H1 (cell line): ENCODE results near the gene MMAA. TPM values are rescaled to one million over a fixed set of nuclear protein-coding genes. Genes with fewer than 3 reads are reported as not detected.

Experiments used
- CTCF ChIA-PET: fragments of 300-600 bp; sonication (Branson Sonifier 250); formaldehyde crosslinking; loops from one replicate; lab custom pipeline; 2021; ENCODE audit not compliant: partially characterized antibody; lab: Charles Lee
- POLR2A ChIA-PET: fragments of 300-600 bp; sonication (Branson Sonifier 250); formaldehyde crosslinking; loops from one replicate; lab custom pipeline; 2021; ENCODE audit warnings: inconsistent platforms; ENCODE audit not compliant: partially characterized antibody; lab: Charles Lee
- DNase-seq, 2 experiments: peaks; one replicate each; pipeline versions ENCODE4 v3.0.0 to v3.0.0-alpha.2; 2010 to 2022; ENCODE audit warnings: low spot score in 2 of 2, low read depth in 1 of 2, mixed read lengths in 1 of 2
- FAIRE-seq: peaks from 2 replicates; lab custom pipeline; 2011; peaks lifted over from hg19 to GRCh38; lab: Jason Lieb, UNC
- H2AFZ ChIP-seq: 2 replicates; pipeline ENCODE4 v1.8.1; 2012; ENCODE audit warnings: low read length, inconsistent platforms
- H2AK5ac ChIP-seq: 2 replicates; pipeline ENCODE4 v1.6.1; 2013; ENCODE audit warnings: low read depth, low read length
- H2BK120ac ChIP-seq: replicated peaks from 2 replicates; pipeline ENCODE3; 2013; ENCODE audit warnings: low read depth, low read length, inconsistent platforms
- H2BK12ac ChIP-seq: 2 replicates; pipeline ENCODE4 v1.6.1; 2013; ENCODE audit warnings: low read depth, low read length
- H2BK15ac ChIP-seq: 2 replicates; pipeline ENCODE4 v1.6.1; 2013; ENCODE audit warnings: low read length
- H2BK20ac ChIP-seq: 2 replicates; pipeline ENCODE4 v1.6.1; 2013; ENCODE audit warnings: low read length
- H2BK5ac ChIP-seq: 2 replicates; pipeline ENCODE4 v1.6.1; 2013; ENCODE audit warnings: low read depth, low read length
- H3K14ac ChIP-seq: 2 replicates; pipeline ENCODE4 v1.6.1; 2013; ENCODE audit warnings: inconsistent platforms; ENCODE audit not compliant: insufficient read length
- H3K18ac ChIP-seq: 2 replicates; pipeline ENCODE4 v1.6.1; 2013; ENCODE audit warnings: low read length; ENCODE audit errors: extremely low read depth
- H3K23ac ChIP-seq: 2 replicates; pipeline ENCODE4 v1.6.1; 2013; ENCODE audit warnings: inconsistent platforms; ENCODE audit not compliant: insufficient read length
- H3K23me2 ChIP-seq: 2 replicates; pipeline ENCODE4 v1.6.1; 2013; ENCODE audit warnings: low read depth, low read length
- H3K27ac ChIP-seq: 2 replicates; pipeline ENCODE4 v1.6.1; 2011; ENCODE audit warnings: low read depth, low read length, inconsistent platforms
- H3K27me3 ChIP-seq, 4 experiments: replicated peaks in 1 of 4; 1 replicate in 1 of 4; 2 replicates in 3 of 4; pipeline versions ENCODE4 v1.6.1 to v1.8.1; 2011 to 2013; ENCODE audit warnings: low read length in 3 of 4, mild to moderate bottlenecking in 3 of 4, inconsistent platforms in 2 of 4, mixed read lengths in 2 of 4, moderate library complexity in 1 of 4; ENCODE audit not compliant: control insufficient read depth in 3 of 4, insufficient read depth in 3 of 4; ENCODE audit errors: extremely low read depth in 1 of 4
- H3K36me3 ChIP-seq, 4 experiments: 2 replicates each; pipeline versions ENCODE4 v1.6.1 to v1.8.1; 2011 to 2013; ENCODE audit warnings: mild to moderate bottlenecking in 4 of 4, low read length in 3 of 4, moderate library complexity in 2 of 4, control low read depth in 1 of 4, inconsistent platforms in 1 of 4; ENCODE audit not compliant: insufficient read depth in 4 of 4, control insufficient read depth in 2 of 4
- H3K4ac ChIP-seq: replicated peaks from 2 replicates; pipeline ENCODE3; 2013; ENCODE audit warnings: low read length, low read depth, mixed read lengths, inconsistent platforms; ENCODE audit not compliant: insufficient read length
- H3K4me1 ChIP-seq, 4 experiments: replicated peaks in 1 of 4; 1 replicate in 1 of 4; 2 replicates in 3 of 4; pipeline versions ENCODE4 v1.6.1 to v1.8.1; 2011 to 2013; ENCODE audit warnings: low read length in 3 of 4, inconsistent platforms in 2 of 4, mixed read lengths in 1 of 4; ENCODE audit not compliant: insufficient read depth in 4 of 4, control insufficient read depth in 3 of 4
- H3K4me2 ChIP-seq, 2 experiments: 2 replicates each; pipeline versions ENCODE4 v1.6.1 to v1.8.1; 2011 to 2013; ENCODE audit warnings: low read depth in 2 of 2, low read length in 2 of 2, control low read depth in 1 of 2, inconsistent platforms in 1 of 2, mild to moderate bottlenecking in 1 of 2; ENCODE audit not compliant: insufficient read depth in 1 of 2
- H3K4me3 ChIP-seq, 4 experiments: fragments of 200-600, 300-600 bp in 1 of 4; sonication (generic), shearing (Covaris generic), sonication (Bioruptor Twin) in 1 of 4; 2 replicates each; pipeline versions ENCODE4 v1.5.1 to v1.8.1; 2011 to 2016; ENCODE audit warnings: low read length in 4 of 4, low read depth in 3 of 4, control low read depth in 2 of 4, inconsistent platforms in 2 of 4, mild to moderate bottlenecking in 2 of 4, mixed read lengths in 1 of 4, moderate library complexity in 1 of 4; ENCODE audit not compliant: insufficient read depth in 2 of 4; ENCODE audit errors: extremely low read depth in 1 of 4
- H3K56ac ChIP-seq: replicated peaks from 2 replicates; pipeline ENCODE3; 2013; ENCODE audit warnings: low read depth, mild to moderate bottlenecking, mixed read lengths, low read length, inconsistent platforms; ENCODE audit not compliant: insufficient read length
- H3K79me1 ChIP-seq: 2 replicates; pipeline ENCODE4 v1.6.1; 2013; ENCODE audit warnings: low read depth, low read length, control low read depth
- H3K79me2 ChIP-seq, 2 experiments: 2 replicates each; pipeline versions ENCODE4 v1.6.1 to v1.8.1; 2012 to 2013; ENCODE audit warnings: low read length in 2 of 2, mild to moderate bottlenecking in 2 of 2, inconsistent platforms in 1 of 2; ENCODE audit not compliant: insufficient read depth in 2 of 2, control insufficient read depth in 1 of 2
- H3K9ac ChIP-seq, 4 experiments: replicated peaks in 1 of 4; 1 replicate in 1 of 4; 2 replicates in 3 of 4; pipeline versions ENCODE4 v1.6.1 to v1.8.1; 2011 to 2013; ENCODE audit warnings: low read depth in 3 of 4, low read length in 3 of 4, control low read depth in 2 of 4, mild to moderate bottlenecking in 2 of 4, moderate library complexity in 2 of 4, inconsistent platforms in 1 of 4; ENCODE audit errors: extremely low read depth in 1 of 4
- H3K9me3 ChIP-seq, 2 experiments: 2 replicates each; pipeline versions ENCODE4 v1.6.1 to v1.8.1; 2012 to 2013; ENCODE audit warnings: mild to moderate bottlenecking in 2 of 2, moderate library complexity in 2 of 2, control low read depth in 1 of 2, inconsistent platforms in 1 of 2, low read depth in 1 of 2, low read length in 1 of 2, mixed read lengths in 1 of 2; ENCODE audit not compliant: insufficient read depth in 2 of 2
- H4K20me1 ChIP-seq, 2 experiments: replicated peaks in 1 of 2; 2 replicates each; pipeline versions ENCODE3 to v1.8.1; 2011 to 2013; ENCODE audit warnings: inconsistent platforms in 2 of 2, low read length in 2 of 2, mild to moderate bottlenecking in 1 of 2; ENCODE audit not compliant: insufficient read depth in 2 of 2, control insufficient read depth in 1 of 2
- H4K5ac ChIP-seq: 2 replicates; pipeline ENCODE4 v1.6.1; 2013; ENCODE audit warnings: low read length, low read depth, mixed read lengths, inconsistent platforms; ENCODE audit not compliant: insufficient read length
- H4K8ac ChIP-seq: 2 replicates; pipeline ENCODE4 v1.8.0; 2013; ENCODE audit warnings: mild to moderate bottlenecking, moderate library complexity, low read length, inconsistent platforms; ENCODE audit not compliant: insufficient read depth; ENCODE audit errors: extremely low read depth
- H4K91ac ChIP-seq: replicated peaks from 2 replicates; pipeline ENCODE3; 2013; ENCODE audit warnings: low read length, mixed read lengths, inconsistent platforms; ENCODE audit not compliant: insufficient read length
- CTCF ChIP-seq, 3 experiments: IDR thresholded peaks; 1 replicate in 2 of 3; 2 replicates in 1 of 3; pipeline versions ENCODE4 v1.5.1 to v1.6.1; 2011; ENCODE audit warnings: low read length in 3 of 3, mild to moderate bottlenecking in 3 of 3, inconsistent platforms in 2 of 3, low read depth in 1 of 3, moderate library complexity in 1 of 3; ENCODE audit not compliant: insufficient read depth in 1 of 3; ENCODE audit errors: control extremely low read depth in 1 of 3
- RAD21 ChIP-seq, 2 experiments: IDR thresholded peaks in 1 of 2; conservative IDR thresholded peaks in 1 of 2; 2 replicates each; pipeline ENCODE4 v1.6.1; 2011; ENCODE audit warnings: low read depth in 2 of 2, low read length in 2 of 2, improper control_type of control experiment in 1 of 2, inconsistent platforms in 1 of 2, mild to moderate bottlenecking in 1 of 2, moderate library complexity in 1 of 2
- WGBS, 2 experiments: shearing (Covaris generic) in 1 of 2; methylation state at CpG; one replicate each; pipeline versions ENCODE4 v1.1.6 to v1.1.7; 2013 to 2015; ENCODE audit warnings: low lambda C conversion rate in 2 of 2, mixed read lengths in 2 of 2, inconsistent platforms in 1 of 2, low coverage in 1 of 2, missing lambda C conversion rate in 1 of 2; ENCODE audit not compliant: insufficient replicate concordance in 2 of 2, insufficient coverage in 1 of 2, insufficient read length in 1 of 2; ENCODE audit errors: extremely low coverage in 1 of 2, missing lambda C conversion rate in 1 of 2; 5-methylcytosine and 5-hydroxymethylcytosine counted together
- polyA plus RNA-seq, 7 experiments: library from polyadenylated mRNA; depleted of rRNA in 3 of 7; stranded (reverse) in 5 of 7; unstranded in 2 of 7; fragments of >200 nt in 5 of 7; fragments of 200-250 nt in 2 of 7; gene quantifications; 1 replicate in 5 of 7; 2 replicates in 1 of 7; 4 replicates in 1 of 7; pipeline versions ENCODE4 v1.2.1 to v1.2.3, GENCODE V29; 2011 to 2013; ENCODE audit warnings: missing spikeins in 2 of 7, mixed read lengths in 2 of 7
- total RNA-seq: library from RNA; stranded (reverse); fragmentation: NEBNext Ultra II Directional; extraction: Animal tissue kit (Norgen Biotek cat#: 25700); gene quantifications from 2 replicates; pipeline ENCODE4 v1.2.1, GENCODE V29; 2021
- TF ChIP-seq, protein P1 (sequence below): IDR thresholded peaks from 2 replicates; pipeline ENCODE4 v1.6.1; 2011; ENCODE audit warnings: low read length, improper control_type of control experiment

MMAA gene
- total and polyA plus RNA-seq, 2 of the 8 experiments (the other 6 are each of a cell fraction or from before 2014, with no cell fraction given): 0.98 to 4.9 TPM

- H3K18ac ChIP-seq: no peak overlapping the region
- H2AFZ ChIP-seq: no peak overlapping the region
- no peak overlapping the region for H3K56ac ChIP-seq
- no peak overlapping the region for H3K4me2 ChIP-seq
- H3K9ac ChIP-seq: no peak overlapping the region
- no peaks in the 10 kb centered on the region for H3K79me1 ChIP-seq
- no peak overlapping the region for H3K23ac ChIP-seq
- H3K9me3 ChIP-seq: no peaks in the 10 kb centered on the region
- 90% methylated on average over 3 of the region's 3 CpGs; no CpG with 5 or more reads in 1 of the 2 experiments for WGBS, 2 experiments
- no peak for FAIRE-seq
- no peak for DNase-seq
- H2BK120ac ChIP-seq: no peak overlapping the region
- no peak overlapping the region for H2BK15ac ChIP-seq
- H3K27me3 ChIP-seq: no peaks in the 10 kb centered on the region
- no peak overlapping the region for H3K4ac ChIP-seq
- POLR2A ChIA-PET: no interaction called here
- H3K14ac ChIP-seq: no peak overlapping the region
- no peak overlapping the region for H2AK5ac ChIP-seq
- H3K36me3 ChIP-seq: no peaks in the 10 kb centered on the region
- H2BK20ac ChIP-seq: no peak overlapping the region
- no peak overlapping the region for H3K4me3 ChIP-seq
- H3K4me1 ChIP-seq: no peaks in the 10 kb centered on the region
- no peak overlapping the region for H4K5ac ChIP-seq
- TF ChIP-seq CTCF (IDR thresholded peaks at IDR 0.05; ENCODE audit: control extremely low read depth in 1 of 3, insufficient read depth in 1 of 3, low read depth in 1 of 3, low read length in 3 of 3) (peak in 1 of 3 experiments; percentile 13; a peak in 1 of 4 replicates), RAD21 (IDR thresholded peaks at IDR 0.05 in 1 of 2, conservative IDR thresholded peaks at IDR 0.05 in 1 of 2; ENCODE audit: low read depth in 2 of 2, low read length in 2 of 2) (peak; percentile 32 to 49; a peak in 3 of 4 replicates)
- TF ChIP-seq, protein P1, sequence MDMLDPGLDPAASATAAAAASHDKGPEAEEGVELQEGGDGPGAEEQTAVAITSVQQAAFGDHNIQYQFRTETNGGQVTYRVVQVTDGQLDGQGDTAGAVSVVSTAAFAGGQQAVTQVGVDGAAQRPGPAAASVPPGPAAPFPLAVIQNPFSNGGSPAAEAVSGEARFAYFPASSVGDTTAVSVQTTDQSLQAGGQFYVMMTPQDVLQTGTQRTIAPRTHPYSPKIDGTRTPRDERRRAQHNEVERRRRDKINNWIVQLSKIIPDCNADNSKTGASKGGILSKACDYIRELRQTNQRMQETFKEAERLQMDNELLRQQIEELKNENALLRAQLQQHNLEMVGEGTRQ: no peak
- TF ChIP-seq, all 59 proteins: peak for 2
- H4K91ac ChIP-seq: no peak overlapping the region
- CTCF ChIA-PET: interaction anchor here (1.0 to 1.5 kb wide), 3 partner anchors 10 to 244 kb away, joined by 3 to 5 read pairs (median 4); no protein-coding TSS in a partner anchor
- H3K79me2 ChIP-seq: no peaks in the 10 kb centered on the region
- no peak overlapping the region for H4K8ac ChIP-seq
- no peak overlapping the region for H2BK5ac ChIP-seq
- H4K20me1 ChIP-seq: no peaks in the 10 kb centered on the region
- H3K27ac ChIP-seq: no peak overlapping the region
- H3K23me2 ChIP-seq: no peaks in the 10 kb centered on the region
- H2BK12ac ChIP-seq: no peak overlapping the region
Observed at GRCh38 chr4:145644699-145645098, 25.5 kb downstream of the MMAA start.
